MM.1S (cell line): Measurements from ENCODE around the gene TULP4.

Source experiments
- DNase-seq: peaks from one replicate; pipeline ENCODE4 v3.0.0-alpha.2; 2015
- H2AFZ ChIP-seq: fragments of 300-600 bp; sonication (generic); 2 replicates; pipeline ENCODE4 v1.6.0; 2016; ENCODE audit warnings: antibody characterized with exemption, low read length
- H3F3A ChIP-seq: fragments of 300-600 bp; sonication (generic); 2 replicates; pipeline ENCODE4 v1.6.1; 2016; ENCODE audit warnings: mild to moderate bottlenecking, antibody characterized with exemption, low read length, moderate library complexity, mixed read lengths; ENCODE audit not compliant: insufficient read depth
- H3K27ac ChIP-seq: fragments of 300-600 bp; sonication (generic); 2 replicates; pipeline ENCODE4 v1.5.1; 2016; ENCODE audit warnings: mild to moderate bottlenecking, low read length
- H3K27me3 ChIP-seq: fragments of 300-600 bp; sonication (generic); replicated peaks from 2 replicates; pipeline ENCODE4 v1.6.0; 2016; ENCODE audit warnings: low read length; ENCODE audit not compliant: insufficient read depth
- H3K36me3 ChIP-seq: fragments of 300-600 bp; sonication (generic); replicated peaks from 2 replicates; pipeline ENCODE4 v1.6.1; 2016; ENCODE audit warnings: mild to moderate bottlenecking, low read length, mixed read lengths; ENCODE audit not compliant: insufficient read depth
- H3K4me1 ChIP-seq: fragments of 300-600 bp; sonication (generic); 2 replicates; pipeline ENCODE4 v1.6.1; 2016; ENCODE audit warnings: low read length, mixed read lengths
- H3K4me2 ChIP-seq: fragments of 300-600 bp; sonication (generic); 2 replicates; pipeline ENCODE4 v1.6.0; 2016; ENCODE audit warnings: low read depth, low read length
- H3K4me3 ChIP-seq: fragments of 300-600 bp; sonication (generic); 2 replicates; pipeline ENCODE4 v1.5.1; 2016; ENCODE audit warnings: low read length, mixed read lengths
- H3K79me2 ChIP-seq: fragments of 300-600 bp; sonication (generic); 2 replicates; pipeline ENCODE4 v1.6.1; 2016; ENCODE audit warnings: mixed run types, low read length, mixed read lengths
- H3K9ac ChIP-seq: fragments of 300-600 bp; sonication (generic); 2 replicates; pipeline ENCODE4 v1.6.1; 2016; ENCODE audit warnings: low read length, mixed read lengths
- H3K9me2 ChIP-seq: fragments of 300-600 bp; sonication (generic); replicated peaks from 2 replicates; pipeline ENCODE4 v1.6.1; 2016; ENCODE audit warnings: mild to moderate bottlenecking, low read length, mixed read lengths; ENCODE audit not compliant: insufficient read depth
- H3K9me3 ChIP-seq: fragments of 300-600 bp; sonication (generic); replicated peaks from 2 replicates; pipeline ENCODE4 v1.6.1; 2016; ENCODE audit warnings: mild to moderate bottlenecking, low read length, mixed read lengths; ENCODE audit not compliant: insufficient read depth
- H4K20me1 ChIP-seq: fragments of 300-600 bp; sonication (generic); 2 replicates; pipeline ENCODE4 v1.6.1; 2016; ENCODE audit warnings: mild to moderate bottlenecking, low read length, moderate library complexity, mixed read lengths; ENCODE audit not compliant: insufficient read depth
- EZH2 ChIP-seq: fragments of 300-600 bp; sonication (generic); optimal IDR thresholded peaks from 2 replicates; pipeline ENCODE3; 2017; ENCODE audit warnings: low read depth, mild to moderate bottlenecking, antibody characterized with exemption, low read length, mixed read lengths
- EZH2phosphoT487 ChIP-seq: fragments of 300-600 bp; sonication (generic); IDR thresholded peaks from 2 replicates; pipeline ENCODE4 v1.6.1; 2018; ENCODE audit warnings: antibody characterized with exemption, low read length
- TF ChIP-seq, protein P1 (sequence below): fragments of 300-600 bp; sonication (generic); IDR thresholded peaks from 2 replicates; pipeline ENCODE4 v1.5.1; 2016; ENCODE audit warnings: antibody characterized with exemption, low read length, mixed read lengths

TULP4 gene

DNA sequence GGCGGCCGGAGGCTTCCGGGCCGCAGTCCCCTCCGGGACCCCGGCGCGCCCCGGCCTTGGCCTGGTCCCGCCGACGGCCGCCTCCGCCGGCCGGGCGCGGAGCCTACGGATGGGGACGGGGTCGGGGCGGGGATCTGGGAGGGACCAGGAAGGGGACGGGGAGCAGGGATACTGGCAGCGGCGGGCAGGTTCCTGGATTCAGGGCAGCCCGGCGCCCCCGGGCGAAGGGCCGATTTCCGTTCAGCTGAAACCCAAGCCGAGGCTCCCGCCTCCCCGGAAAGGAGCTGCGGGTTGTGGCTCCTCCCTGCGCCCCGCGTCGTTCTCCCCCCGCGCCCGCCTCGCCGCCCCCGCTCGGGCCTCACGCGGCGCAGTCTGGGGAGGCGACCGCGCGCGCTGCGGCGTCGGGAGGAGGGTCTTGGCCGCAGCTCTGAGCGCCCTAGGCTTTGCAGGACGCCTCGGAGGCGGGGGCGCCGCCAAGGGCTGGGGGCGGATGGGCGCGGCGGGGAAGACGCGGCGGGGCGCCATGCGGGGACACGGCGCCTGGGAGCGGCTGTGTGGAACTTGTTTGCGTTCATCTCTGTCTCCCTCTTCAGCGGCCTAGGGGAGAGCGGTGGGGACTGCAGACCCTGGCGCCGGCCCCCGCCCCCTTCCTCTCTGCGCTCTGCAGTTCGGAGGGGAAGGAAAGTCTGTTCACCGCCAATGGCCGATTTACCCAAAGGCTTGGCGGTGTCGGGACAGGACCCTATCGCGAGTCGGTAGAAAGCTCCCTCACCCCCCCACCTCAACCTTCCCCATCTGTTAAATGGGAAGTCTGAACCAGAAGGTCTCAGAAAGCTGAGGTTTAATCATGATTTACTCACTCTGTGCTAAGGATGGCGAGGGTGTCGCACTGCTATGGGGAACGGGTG lies 224.9 kb downstream of the TULP4 start:
- DNase-seq, result no peak
- Histone ChIP-seq H3K79me2 (no peaks in the 10 kb centered on the region), H3K9me3 (no peaks in the 10 kb centered on the region), H3K9ac (no peak overlapping the region), H3K4me2 (no peak overlapping the region), H3K27me3 (peaks cover 7% of the 10 kb centered on the region; the same call in 1 of the 2 replicates), H2AFZ (no peak overlapping the region), H3K4me1 (no peaks in the 10 kb centered on the region), H4K20me1 (no peaks in the 10 kb centered on the region), H3K9me2 (no peaks in the 10 kb centered on the region), H3F3A (no peaks in the 10 kb centered on the region), H3K36me3 (no peaks in the 10 kb centered on the region), H3K4me3 (no peak overlapping the region), H3K27ac (no peak overlapping the region)
- TF ChIP-seq EZH2 (no peak), EZH2phosphoT487 (no peak)
- TF ChIP-seq, protein P1, sequence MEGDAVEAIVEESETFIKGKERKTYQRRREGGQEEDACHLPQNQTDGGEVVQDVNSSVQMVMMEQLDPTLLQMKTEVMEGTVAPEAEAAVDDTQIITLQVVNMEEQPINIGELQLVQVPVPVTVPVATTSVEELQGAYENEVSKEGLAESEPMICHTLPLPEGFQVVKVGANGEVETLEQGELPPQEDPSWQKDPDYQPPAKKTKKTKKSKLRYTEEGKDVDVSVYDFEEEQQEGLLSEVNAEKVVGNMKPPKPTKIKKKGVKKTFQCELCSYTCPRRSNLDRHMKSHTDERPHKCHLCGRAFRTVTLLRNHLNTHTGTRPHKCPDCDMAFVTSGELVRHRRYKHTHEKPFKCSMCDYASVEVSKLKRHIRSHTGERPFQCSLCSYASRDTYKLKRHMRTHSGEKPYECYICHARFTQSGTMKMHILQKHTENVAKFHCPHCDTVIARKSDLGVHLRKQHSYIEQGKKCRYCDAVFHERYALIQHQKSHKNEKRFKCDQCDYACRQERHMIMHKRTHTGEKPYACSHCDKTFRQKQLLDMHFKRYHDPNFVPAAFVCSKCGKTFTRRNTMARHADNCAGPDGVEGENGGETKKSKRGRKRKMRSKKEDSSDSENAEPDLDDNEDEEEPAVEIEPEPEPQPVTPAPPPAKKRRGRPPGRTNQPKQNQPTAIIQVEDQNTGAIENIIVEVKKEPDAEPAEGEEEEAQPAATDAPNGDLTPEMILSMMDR, result no peak

- Histone ChIP-seq H3K27ac (no peak overlapping the region), H3K9me2 (no peaks in the 10 kb centered on the region), H3K27me3 (peaks cover 7% of the 10 kb centered on the region; the same call in 1 of the 2 replicates), H3K36me3 (no peaks in the 10 kb centered on the region), H3K4me1 (no peaks in the 10 kb centered on the region), H3F3A (no peaks in the 10 kb centered on the region), H3K4me2 (no peak overlapping the region), H2AFZ (no peak overlapping the region), H3K9me3 (no peaks in the 10 kb centered on the region), H4K20me1 (no peaks in the 10 kb centered on the region), H3K4me3 (no peak overlapping the region), H3K79me2 (no peaks in the 10 kb centered on the region), H3K9ac (no peak overlapping the region)
- DNase-seq, result no peak
- TF ChIP-seq EZH2phosphoT487 (no peak), EZH2 (no peak)
- TF ChIP-seq, protein P1, result no peak
Observed at GRCh38 chr6:158538741-158539140, 226.5 kb downstream of the TULP4 start.

DNA sequence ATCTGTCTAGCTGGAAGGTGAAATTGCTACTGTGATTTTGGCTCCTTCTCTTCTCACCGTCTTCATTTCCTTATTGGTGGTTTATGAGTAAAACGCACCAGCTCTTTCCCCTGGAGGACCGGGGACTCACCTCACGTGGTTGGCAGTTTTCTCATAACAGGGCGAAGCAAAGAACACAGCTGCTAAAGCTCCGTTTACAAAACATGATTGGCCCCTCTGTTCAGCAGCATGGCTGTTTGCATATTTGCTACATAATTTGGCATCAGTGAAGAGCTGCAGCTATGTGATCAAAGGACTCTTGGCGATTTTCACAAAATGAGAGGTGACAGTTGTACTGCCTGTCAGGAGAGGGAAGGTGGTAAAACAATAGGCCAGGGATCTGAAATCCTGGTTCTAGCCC lies 227.1 kb downstream of the TULP4 start:
- Histone ChIP-seq H3K9ac (no peak overlapping the region), H3K9me2 (no peaks in the 10 kb centered on the region), H3K4me3 (no peak overlapping the region), H3K4me1 (no peaks in the 10 kb centered on the region), H3K27ac (no peak overlapping the region), H3K79me2 (no peaks in the 10 kb centered on the region), H4K20me1 (no peaks in the 10 kb centered on the region), H3K4me2 (no peak overlapping the region), H3F3A (no peaks in the 10 kb centered on the region), H3K27me3 (peaks cover 7% of the 10 kb centered on the region; the same call in 1 of the 2 replicates), H3K36me3 (no peaks in the 10 kb centered on the region), H3K9me3 (no peaks in the 10 kb centered on the region), H2AFZ (no peak overlapping the region)
- TF ChIP-seq, protein P1, result no peak
- TF ChIP-seq EZH2phosphoT487 (no peak), EZH2 (no peak)
- no peak for DNase-seq
